ENCODE results near the gene METAP1.

DNA sequence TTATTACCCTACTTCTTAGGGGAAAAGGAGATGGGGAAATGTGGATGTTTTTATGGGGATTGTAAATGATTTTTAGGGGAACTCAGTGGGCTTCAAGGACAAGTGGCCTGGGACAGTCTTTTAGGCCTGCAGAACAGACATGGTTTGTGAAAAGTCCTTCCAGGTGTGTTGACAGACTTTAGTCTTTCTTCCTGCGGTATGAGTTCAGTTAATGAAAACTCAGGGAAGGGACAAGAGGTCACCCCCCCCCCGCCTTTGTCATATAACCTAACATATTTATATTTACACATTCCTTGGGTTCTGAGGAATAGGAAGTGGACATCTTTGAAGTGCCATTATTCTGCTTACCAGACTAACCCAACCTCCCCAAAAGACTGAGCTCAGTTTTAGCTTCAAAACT is 31.8 kb downstream of the METAP1 start:
- TF ChIP-seq, protein P1, sequence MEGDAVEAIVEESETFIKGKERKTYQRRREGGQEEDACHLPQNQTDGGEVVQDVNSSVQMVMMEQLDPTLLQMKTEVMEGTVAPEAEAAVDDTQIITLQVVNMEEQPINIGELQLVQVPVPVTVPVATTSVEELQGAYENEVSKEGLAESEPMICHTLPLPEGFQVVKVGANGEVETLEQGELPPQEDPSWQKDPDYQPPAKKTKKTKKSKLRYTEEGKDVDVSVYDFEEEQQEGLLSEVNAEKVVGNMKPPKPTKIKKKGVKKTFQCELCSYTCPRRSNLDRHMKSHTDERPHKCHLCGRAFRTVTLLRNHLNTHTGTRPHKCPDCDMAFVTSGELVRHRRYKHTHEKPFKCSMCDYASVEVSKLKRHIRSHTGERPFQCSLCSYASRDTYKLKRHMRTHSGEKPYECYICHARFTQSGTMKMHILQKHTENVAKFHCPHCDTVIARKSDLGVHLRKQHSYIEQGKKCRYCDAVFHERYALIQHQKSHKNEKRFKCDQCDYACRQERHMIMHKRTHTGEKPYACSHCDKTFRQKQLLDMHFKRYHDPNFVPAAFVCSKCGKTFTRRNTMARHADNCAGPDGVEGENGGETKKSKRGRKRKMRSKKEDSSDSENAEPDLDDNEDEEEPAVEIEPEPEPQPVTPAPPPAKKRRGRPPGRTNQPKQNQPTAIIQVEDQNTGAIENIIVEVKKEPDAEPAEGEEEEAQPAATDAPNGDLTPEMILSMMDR (IDR thresholded peaks at IDR 0.05) = no peak
- no peak for TF ChIP-seq POLR2A (IDR thresholded peaks at IDR 0.05)

Data from heart left ventricle (tissue), 13 donors.